Naive B cell (primary cell): ENCODE measurements around the gene FAF1. TPM values are rescaled to one million over a fixed set of nuclear protein-coding genes. Genes with fewer than 3 reads are reported as not detected.

ENCODE experiments used
- ATAC-seq, 2 donors: fragments of 150-1000 bp; cut with Tn5 transposase; 2 replicates each; pipeline ENCODE4 v1.10.0; 2021; ENCODE audit warnings: low read depth in 2 of 2, mild to moderate bottlenecking in 2 of 2, moderate library complexity in 2 of 2
- DNase-seq: peaks from one replicate; pipeline ENCODE4 v3.0.0; 2022
- H3K27ac Mint-ChIP-seq, 6 donors: one replicate each; pipeline ENCODE4 v1.8.0; 2020 to 2022; ENCODE audit warnings: mild to moderate bottlenecking in 6 of 6, mixed read lengths in 6 of 6, moderate library complexity in 5 of 6, inconsistent platforms in 2 of 6
- H3K27me3 Mint-ChIP-seq, 3 donors: one replicate each; pipeline ENCODE4 v1.8.0; 2021 to 2022; ENCODE audit warnings: mixed read lengths in 3 of 3, mild to moderate bottlenecking in 1 of 3
- H3K36me3 Mint-ChIP-seq, 2 donors: one replicate each; pipeline ENCODE4 v1.8.0; 2020 to 2022; ENCODE audit warnings: mixed read lengths in 2 of 2, inconsistent platforms in 1 of 2, mild to moderate bottlenecking in 1 of 2
- H3K4me1 Mint-ChIP-seq, 3 donors: one replicate each; pipeline ENCODE4 v1.8.0; 2020 to 2022; ENCODE audit warnings: mixed read lengths in 3 of 3, inconsistent platforms in 1 of 3, mild to moderate bottlenecking in 1 of 3, moderate library complexity in 1 of 3
- H3K4me3 Mint-ChIP-seq, 8 donors: one replicate each; pipeline ENCODE4 v1.8.0; 2020 to 2022; ENCODE audit warnings: mild to moderate bottlenecking in 8 of 8, mixed read lengths in 8 of 8, moderate library complexity in 8 of 8, inconsistent platforms in 2 of 8
- H3K9me3 Mint-ChIP-seq, 7 donors: one replicate each; pipeline ENCODE4 v1.8.0; 2020 to 2022; ENCODE audit warnings: mixed read lengths in 7 of 7, mild to moderate bottlenecking in 5 of 7, inconsistent platforms in 2 of 7, moderate library complexity in 1 of 7
- polyA plus RNA-seq, 6 donors: library from polyadenylated mRNA; unstranded; fragments of 300-500 nt; fragmentation: Illumina TruSeq; gene quantifications; one replicate each; pipeline ENCODE4 v1.2.3, GENCODE V29; 2021; ENCODE audit warnings: low read depth in 6 of 6

FAF1 gene
- polyA plus RNA-seq, 6 donors from 2014 or later: 36.4 to 66.5 (median 43.2) TPM

GRCh38 chr1:50860702-50861101 is 99.4 kb downstream of the FAF1 start:
- Mint-ChIP-seq H3K4me3 (no peak overlapping the region), H3K27me3 (no peaks in the 10 kb centered on the region), H3K9me3 (peaks cover 13 to 46% (median 34%) of the 10 kb centered on the region in 7 donors), H3K4me1 (peaks cover 0 to 20% (median 17%) of the 10 kb centered on the region in 3 donors), H3K36me3 (peaks cover 11 to 38% of the 10 kb centered on the region in 2 donors), H3K27ac (no peak overlapping the region)
- ATAC-seq: no peak
- DNase-seq: no peak

- peaks cover 13 to 46% (median 34%) of the 10 kb centered on the region in 7 donors for H3K9me3 Mint-ChIP-seq
Observed at GRCh38 chr1:50860256-50860655, 99.8 kb downstream of the FAF1 start.

GRCh38 chr1:50859657-50860056 is 100.4 kb downstream of the FAF1 start:
- no peak overlapping the region for H3K4me3 Mint-ChIP-seq
- H3K9me3 Mint-ChIP-seq: peaks cover 13 to 46% (median 34%) of the 10 kb centered on the region in 7 donors
- H3K27me3 Mint-ChIP-seq: no peaks in the 10 kb centered on the region
- DNase-seq (no peak), ATAC-seq (no peak)
- peaks cover 0 to 20% (median 17%) of the 10 kb centered on the region in 3 donors for H3K4me1 Mint-ChIP-seq
- H3K27ac Mint-ChIP-seq: peak overlapping the region in 1 of 6 donors; percentile 13
- H3K36me3 Mint-ChIP-seq: peaks cover 11 to 38% of the 10 kb centered on the region in 2 donors

More at GRCh38 chr1:50860256-50860655, 99.8 kb downstream of the FAF1 start:
- H3K4me3 Mint-ChIP-seq: no peak overlapping the region
- ATAC-seq (no peak), DNase-seq (no peak)
- H3K27me3 Mint-ChIP-seq: no peaks in the 10 kb centered on the region
- H3K4me1 Mint-ChIP-seq: peaks cover 0 to 20% (median 17%) of the 10 kb centered on the region in 3 donors
- H3K36me3 Mint-ChIP-seq: peaks cover 11 to 38% of the 10 kb centered on the region in 2 donors
- H3K27ac Mint-ChIP-seq: no peak overlapping the region

- H3K27me3 Mint-ChIP-seq: no peaks in the 10 kb centered on the region
- peaks cover 0 to 20% (median 17%) of the 10 kb centered on the region in 3 donors for H3K4me1 Mint-ChIP-seq
- no peak overlapping the region for H3K4me3 Mint-ChIP-seq
- H3K36me3 Mint-ChIP-seq: peaks cover 11 to 38% of the 10 kb centered on the region in 2 donors
- H3K9me3 Mint-ChIP-seq: peaks cover 13 to 46% (median 34%) of the 10 kb centered on the region in 7 donors
- H3K27ac Mint-ChIP-seq: no peak overlapping the region
- DNase-seq (no peak), ATAC-seq (no peak)
Observed at GRCh38 chr1:50858761-50859160, 101.3 kb downstream of the FAF1 start.

GRCh38 chr1:50857702-50858101 is 102.4 kb downstream of the FAF1 start:
- Mint-ChIP-seq H3K27me3 (no peaks in the 10 kb centered on the region), H3K27ac (no peak overlapping the region), H3K9me3 (peaks cover 13 to 37% (median 29%) of the 10 kb centered on the region in 7 donors), H3K4me1 (peaks cover 0 to 15% (median 13%) of the 10 kb centered on the region in 3 donors), H3K4me3 (no peak overlapping the region), H3K36me3 (peaks cover 11 to 30% of the 10 kb centered on the region in 2 donors)
- DNase-seq (no peak), ATAC-seq (no peak)

GRCh38 chr1:50853325-50853724 is 106.7 kb downstream of the FAF1 start:
- H3K27me3 Mint-ChIP-seq: no peaks in the 10 kb centered on the region
- peaks cover 0 to 6% (median 2%) of the 10 kb centered on the region in 7 donors for H3K9me3 Mint-ChIP-seq
- no peak overlapping the region for H3K4me3 Mint-ChIP-seq
- H3K27ac Mint-ChIP-seq: no peak overlapping the region
- H3K36me3 Mint-ChIP-seq: peaks cover 5 to 13% of the 10 kb centered on the region in 2 donors
- H3K4me1 Mint-ChIP-seq: peaks cover 0 to 10% (median 4%) of the 10 kb centered on the region in 3 donors
- ATAC-seq: no peak
- DNase-seq: no peak

GRCh38 chr1:50852889-50853288 is 107.2 kb downstream of the FAF1 start:
- Mint-ChIP-seq H3K4me3 (no peak overlapping the region), H3K9me3 (peaks cover 0 to 10% (median 5%) of the 10 kb centered on the region in 7 donors), H3K27ac (no peak overlapping the region), H3K36me3 (peaks cover 9 to 17% of the 10 kb centered on the region in 2 donors), H3K4me1 (peaks cover 0 to 10% (median 4%) of the 10 kb centered on the region in 3 donors), H3K27me3 (no peaks in the 10 kb centered on the region)
- ATAC-seq (no peak), DNase-seq (no peak)

- no peak overlapping the region for H3K4me3 Mint-ChIP-seq
- peaks cover 0 to 23% (median 10%) of the 10 kb centered on the region in 7 donors for H3K9me3 Mint-ChIP-seq
- peaks cover 0 to 10% (median 6%) of the 10 kb centered on the region in 3 donors for H3K4me1 Mint-ChIP-seq
- DNase-seq (no peak), ATAC-seq (no peak)
- peaks cover 15 to 19% of the 10 kb centered on the region in 2 donors for H3K36me3 Mint-ChIP-seq
- H3K27ac Mint-ChIP-seq: peak overlapping the region in 1 of 6 donors; percentile 19
- no peaks in the 10 kb centered on the region for H3K27me3 Mint-ChIP-seq
Observed at GRCh38 chr1:50851466-50851865, 108.6 kb downstream of the FAF1 start.

GRCh38 chr1:50851034-50851433 is 109.0 kb downstream of the FAF1 start:
- Mint-ChIP-seq H3K4me1 (peaks cover under 1 to 7% (median 7%) of the 10 kb centered on the region in 3 donors), H3K9me3 (peaks cover 0 to 24% (median 10%) of the 10 kb centered on the region in 7 donors), H3K36me3 (peaks cover 15 to 16% of the 10 kb centered on the region in 2 donors), H3K4me3 (no peak overlapping the region), H3K27me3 (no peaks in the 10 kb centered on the region), H3K27ac (no peak overlapping the region)
- DNase-seq (no peak), ATAC-seq (no peak)

- no peaks in the 10 kb centered on the region for H3K27me3 Mint-ChIP-seq
- peaks cover 7 to 23% (median 17%) of the 10 kb centered on the region in 3 donors for H3K4me1 Mint-ChIP-seq
- no peak overlapping the region for H3K4me3 Mint-ChIP-seq
- H3K9me3 Mint-ChIP-seq: peaks cover 0 to 24% (median 10%) of the 10 kb centered on the region in 7 donors
- DNase-seq (no peak), ATAC-seq (no peak)
- peaks cover 15% of the 10 kb centered on the region in 2 donors for H3K36me3 Mint-ChIP-seq
- no peak overlapping the region for H3K27ac Mint-ChIP-seq
Observed at GRCh38 chr1:50847303-50847702, 112.8 kb downstream of the FAF1 start.

GRCh38 chr1:50846224-50846839 is 113.7 kb downstream of the FAF1 start:
- peaks cover 11 to 15% of the 10 kb centered on the region in 2 donors for H3K36me3 Mint-ChIP-seq
- peak overlapping the region in 2 of 6 donors; percentile 33 to 47 for H3K27ac Mint-ChIP-seq
- H3K4me1 Mint-ChIP-seq: peaks cover 7 to 18% (median 17%) of the 10 kb centered on the region in 3 donors
- H3K9me3 Mint-ChIP-seq: peaks cover 0 to 24% (median 10%) of the 10 kb centered on the region in 7 donors
- H3K27me3 Mint-ChIP-seq: no peaks in the 10 kb centered on the region
- no peak for ATAC-seq
- no peak overlapping the region for H3K4me3 Mint-ChIP-seq
- DNase-seq: no peak

GRCh38 chr1:50841791-50842387 is 118.2 kb downstream of the FAF1 start:
- no peak overlapping the region for H3K4me3 Mint-ChIP-seq
- peaks cover 3 to 18% (median 17%) of the 10 kb centered on the region in 3 donors for H3K4me1 Mint-ChIP-seq
- ATAC-seq (no peak), DNase-seq (no peak)
- H3K27me3 Mint-ChIP-seq: no peaks in the 10 kb centered on the region
- H3K27ac Mint-ChIP-seq: peak overlapping the region in 1 of 6 donors; percentile 33
- peaks cover 0 to 6% (median 0%) of the 10 kb centered on the region in 7 donors for H3K9me3 Mint-ChIP-seq
- no peaks in the 10 kb centered on the region for H3K36me3 Mint-ChIP-seq

GRCh38 chr1:50836117-50836516 is 124.0 kb downstream of the FAF1 start:
- Mint-ChIP-seq H3K27ac (no peak overlapping the region), H3K36me3 (peaks cover 8 to 23% of the 10 kb centered on the region in 2 donors)

More at GRCh38 chr1:50836117-50836516, 124.0 kb downstream of the FAF1 start:
- Mint-ChIP-seq H3K9me3 (peaks cover 0 to 10% (median 3%) of the 10 kb centered on the region in 7 donors), H3K4me3 (no peak overlapping the region), H3K4me1 (peaks cover 3 to 14% (median 11%) of the 10 kb centered on the region in 3 donors), H3K27me3 (no peaks in the 10 kb centered on the region)
- DNase-seq (no peak), ATAC-seq (no peak)
